ENCODE results near the gene IL6R. TPM values are rescaled to one million over a fixed set of nuclear protein-coding genes. Genes with fewer than 3 reads are reported as not detected.

The IL6R gene
- total RNA-seq, 3 donors from 2014 or later, result 31.8 to 43.9 (median 42.5) TPM

GRCh38 chr1:154501423-154502065 is 96.4 kb downstream of the IL6R start:
- Histone ChIP-seq H3K36me3 (ENCODE audit: low read depth) (no peaks in the 10 kb centered on the region), H3K4me1 (ENCODE audit: low read depth) (peaks cover 8% of the 10 kb centered on the region), H3K9me3 (no peaks in the 10 kb centered on the region), H3K4me3 (no peak overlapping the region)
- ATAC-seq, result peak; percentile 55
- TF ChIP-seq CTCF (IDR thresholded peaks at IDR 0.05), result no peak
- DNase-seq, result peak in 2 of 3 donors; percentile 53 to 55
- intact Hi-C loops (cut with DNase I, micrococcal nuclease), result no loop called here

- Histone ChIP-seq H3K4me1 (ENCODE audit: low read depth) (peaks cover 8% of the 10 kb centered on the region), H3K4me3 (no peak within 1 kb of the TSS), H3K36me3 (ENCODE audit: low read depth) (no peaks in the 10 kb centered on the region), H3K9me3 (no peaks in the 10 kb centered on the region)
- DNase-seq, result peak in 2 of 3 donors; percentile 32 to 50
- peak; percentile 54 for ATAC-seq
- intact Hi-C loops (cut with DNase I, micrococcal nuclease), result no loop called here
- TF ChIP-seq CTCF (IDR thresholded peaks at IDR 0.05), result no peak
Measured at GRCh38 chr1:154502066-154502743, 97.1 kb downstream of the IL6R start, which contains the start of the genes SHE and TDRD10. SHE (minus strand) TSS chr1:154502412; CDS start chr1:154502026, 386 bp downstream. TDRD10 (plus strand) TSS chr1:154502219; CDS start chr1:154506904, 4,685 bp downstream.

GRCh38 chr1:154502744-154503115 is 97.6 kb downstream of the IL6R start:
- ATAC-seq, result peak; percentile 13
- intact Hi-C loops (cut with DNase I, micrococcal nuclease), result no loop called here
- Histone ChIP-seq H3K4me3 (no peak overlapping the region), H3K36me3 (ENCODE audit: low read depth) (no peaks in the 10 kb centered on the region), H3K9me3 (no peaks in the 10 kb centered on the region), H3K4me1 (ENCODE audit: low read depth) (peaks cover 8% of the 10 kb centered on the region)
- DNase-seq, result no peak
- no peak for TF ChIP-seq CTCF (IDR thresholded peaks at IDR 0.05)

- Histone ChIP-seq H3K4me1 (ENCODE audit: low read depth) (peaks cover 8% of the 10 kb centered on the region), H3K36me3 (ENCODE audit: low read depth) (no peaks in the 10 kb centered on the region), H3K4me3 (no peak overlapping the region), H3K9me3 (no peaks in the 10 kb centered on the region)
- intact Hi-C loops (cut with DNase I, micrococcal nuclease), result no loop called here
- ATAC-seq (no peak), DNase-seq (no peak)
- TF ChIP-seq CTCF (IDR thresholded peaks at IDR 0.05), result no peak
Measured at GRCh38 chr1:154503898-154504297, 98.8 kb downstream of the IL6R start.

GRCh38 chr1:154512760-154513159 is 107.6 kb downstream of the IL6R start:
- intact Hi-C loops (cut with DNase I, micrococcal nuclease), result no loop called here
- H3K36me3 ChIP-seq (ENCODE audit: low read depth), result no peaks in the 10 kb centered on the region
- DNase-seq (no peak), ATAC-seq (no peak)
- no peaks in the 10 kb centered on the region for H3K4me1 ChIP-seq (ENCODE audit: low read depth)
- H3K4me3 ChIP-seq, result no peak overlapping the region
- H3K9me3 ChIP-seq, result no peaks in the 10 kb centered on the region
- TF ChIP-seq CTCF (IDR thresholded peaks at IDR 0.05), result no peak
